ENCODE measurements around the gene EPG5. TPM values are rescaled to one million over a fixed set of nuclear protein-coding genes. Genes with fewer than 3 reads are reported as not detected.

The EPG5 gene
- total RNA-seq, 1 experiment from 2014 or later, result 16.1 TPM

GRCh38 chr18:45901654-45902210 lies 65.4 kb downstream of the EPG5 start:
- Histone ChIP-seq H2BK15ac (ENCODE audit: low read depth, low read length) (no peak overlapping the region), H2BK5ac (ENCODE audit: insufficient read length, low read length) (no peak overlapping the region), H2BK120ac (ENCODE audit: low read depth, low read length, poor library complexity, severe bottlenecking) (no peak overlapping the region), H3K56ac (ENCODE audit: insufficient read length, low read depth, low read length) (no peak overlapping the region), H3K4ac (ENCODE audit: low read depth, low read length) (no peak overlapping the region), H3K9me3 (ENCODE audit: control insufficient read depth, low read depth, low read length) (no peaks in the 10 kb centered on the region), H2BK20ac (ENCODE audit: low read depth, low read length, poor library complexity, severe bottlenecking) (no peak overlapping the region), H3K23ac (ENCODE audit: insufficient read length, low read depth, low read length) (no peak overlapping the region), H3K9ac (ENCODE audit: extremely low read depth, insufficient read length, low read length) (no peak overlapping the region), H4K8ac (replicated peaks; ENCODE audit: insufficient read length, low read depth, low read length) (no peak overlapping the region), H4K91ac (ENCODE audit: insufficient read length, low read depth, low read length) (no peak overlapping the region), H3K79me2 (ENCODE audit: insufficient read depth, low read length) (no peaks in the 10 kb centered on the region), H3K4me1 (ENCODE audit: insufficient read depth, low read length) (no peaks in the 10 kb centered on the region), H2BK12ac (ENCODE audit: insufficient read length, low read depth, low read length) (no peak overlapping the region), H3K27me3 (ENCODE audit: insufficient read depth, low read length) (no peaks in the 10 kb centered on the region), H3K18ac (ENCODE audit: insufficient read length, low read depth, low read length) (no peak overlapping the region), H2AK5ac (ENCODE audit: insufficient read length, low read length) (no peak overlapping the region), H4K20me1 (ENCODE audit: control insufficient read depth, insufficient read depth, insufficient read length) (no peaks in the 10 kb centered on the region), H2AFZ (ENCODE audit: low read length) (no peak overlapping the region), H3T11ph (ENCODE audit: low read length) (no peak overlapping the region), H3K23me2 (ENCODE audit: insufficient read length, low read depth, low read length, poor library complexity, severe bottlenecking) (no peaks in the 10 kb centered on the region), H4K5ac (ENCODE audit: insufficient read length, low read depth, low read length) (no peak overlapping the region), H3K27ac (ENCODE audit: insufficient read length, low read depth, low read length) (no peak overlapping the region), H3K79me1 (ENCODE audit: insufficient read depth, low read depth, low read length, poor library complexity, severe bottlenecking) (no peaks in the 10 kb centered on the region), H3K4me2 (ENCODE audit: insufficient read depth, insufficient read length, low read length) (no peak overlapping the region), H3K14ac (ENCODE audit: insufficient read depth, low read length) (no peak overlapping the region)
- Mint-ChIP-seq H3K36me3 (ENCODE audit: insufficient read depth in 1 of 3, low read depth in 3 of 3) (peaks cover 8 to 35% (median 19%) of the 10 kb centered on the region in 3 experiments; a peak in 6 of 7 replicates), H3K27me3 (ENCODE audit: low read depth) (no peaks in the 10 kb centered on the region), H3K27ac (no peak overlapping the region), H3K9me3 (no peaks in the 10 kb centered on the region), H3K4me3 (no peak overlapping the region), H3K4me1 (no peaks in the 10 kb centered on the region)
- TF ChIP-seq CTCF (conservative IDR thresholded peaks at IDR 0.05), result no peak
- no peak for DNase-seq
- no CpG with 5 or more reads among the region's 1 CpG for WGBS (ENCODE audit: extremely low coverage, insufficient read length, low lambda C conversion rate)
